RWPE2 (cell line): ENCODE measurements around the gene ASPHD1.
A peak's percentile ranks its signal among the peaks of the same experiment; 100 is the strongest.
"Not testable (repeated sequence)": the region's sequence is repeated elsewhere in the genome, so short reads cannot be mapped to it uniquely, and the experiment has no call there.

Experiments used
- ATAC-seq: fragments of 200-7000 bp; cut with Tn5 transposase; 3 replicates; pipeline ENCODE4 v1.9.1; 2021; ENCODE audit warnings: low read depth
- DNase-seq: peaks from one replicate; pipeline ENCODE4 v3.0.0-alpha.2; 2020; ENCODE audit warnings: low spot score
- H3K27ac ChIP-seq: fragments of 450-650 bp; 2 replicates; pipeline ENCODE4 v1.5.1; 2017; ENCODE audit warnings: mild to moderate bottlenecking; ENCODE audit not compliant: poor library complexity, severe bottlenecking
- H3K27me3 ChIP-seq: fragments of 250-450 bp; sonication (Bioruptor Pico); 2 replicates; pipeline ENCODE4 v1.5.1; 2021; ENCODE audit warnings: mild to moderate bottlenecking, moderate library complexity; ENCODE audit not compliant: insufficient read depth, poor library complexity, severe bottlenecking
- H3K36me3 ChIP-seq: fragments of 250-450 bp; sonication (Bioruptor Pico); 2 replicates; pipeline ENCODE4 v1.5.1; 2020; ENCODE audit warnings: low read depth, mild to moderate bottlenecking, moderate library complexity
- H3K4me1 ChIP-seq: fragments of 250-450 bp; sonication (Bioruptor Pico); 2 replicates; pipeline ENCODE4 v1.5.1; 2021; ENCODE audit warnings: mild to moderate bottlenecking, moderate library complexity; ENCODE audit not compliant: insufficient read depth, poor library complexity, severe bottlenecking
- H3K4me3 ChIP-seq: fragments of 250-450 bp; sonication (Bioruptor Pico); 2 replicates; pipeline ENCODE4 v1.5.1; 2021; ENCODE audit warnings: mild to moderate bottlenecking, moderate library complexity; ENCODE audit not compliant: severe bottlenecking
- H3K9me3 ChIP-seq: fragments of 250-450 bp; sonication (Bioruptor Pico); 2 replicates; pipeline ENCODE4 v1.5.1; 2021; ENCODE audit warnings: mild to moderate bottlenecking, moderate library complexity; ENCODE audit not compliant: severe bottlenecking
- CTCF ChIP-seq: fragments of 450-650 bp; IDR thresholded peaks from one replicate; pipeline ENCODE4 v1.5.1; 2017; ENCODE audit warnings: mild to moderate bottlenecking, moderate library complexity; ENCODE audit not compliant: poor library complexity, severe bottlenecking

Gene ASPHD1

GRCh38 chr16:29905668-29906067, 5.4 kb downstream of the ASPHD1 start:
- ATAC-seq (no peak), DNase-seq (no peak)
- Histone ChIP-seq H3K27ac (no peak overlapping the region), H3K36me3 (no peaks in the 10 kb centered on the region), H3K27me3 (no peaks in the 10 kb centered on the region), H3K4me1 (no peaks in the 10 kb centered on the region), H3K9me3 (no peaks in the 10 kb centered on the region), H3K4me3 (no peak overlapping the region)
- TF ChIP-seq CTCF, result no peak

- no peaks in the 10 kb centered on the region for H3K36me3 ChIP-seq
- no peaks in the 10 kb centered on the region for H3K9me3 ChIP-seq
- H3K27ac ChIP-seq, result no peak overlapping the region
- ATAC-seq, result no peak
- H3K4me3 ChIP-seq, result no peak overlapping the region
- TF ChIP-seq CTCF, result no peak
- DNase-seq, result no peak
- H3K4me1 ChIP-seq, result no peaks in the 10 kb centered on the region
- H3K27me3 ChIP-seq, result no peaks in the 10 kb centered on the region
These were observed 6.4 kb downstream of the ASPHD1 start for GRCh38 chr16:29906520-29907244.

GRCh38 chr16:29907973-29908372, 7.7 kb downstream of the ASPHD1 start:
- H3K36me3 ChIP-seq, result no peaks in the 10 kb centered on the region
- H3K4me3 ChIP-seq, result no peak overlapping the region
- no peaks in the 10 kb centered on the region for H3K27me3 ChIP-seq
- no peak for ATAC-seq
- no peaks in the 10 kb centered on the region for H3K4me1 ChIP-seq
- DNase-seq, result no peak
- TF ChIP-seq CTCF, result no peak
- no peak overlapping the region for H3K27ac ChIP-seq
- H3K9me3 ChIP-seq, result no peaks in the 10 kb centered on the region

GRCh38 chr16:29908719-29909220, 8.5 kb downstream of the ASPHD1 start:
- DNase-seq, result no peak
- Histone ChIP-seq H3K36me3 (no peaks in the 10 kb centered on the region), H3K27me3 (no peaks in the 10 kb centered on the region), H3K4me1 (no peaks in the 10 kb centered on the region), H3K9me3 (no peaks in the 10 kb centered on the region), H3K4me3 (no peak overlapping the region), H3K27ac (no peak overlapping the region)
- no peak for ATAC-seq
- no peak for TF ChIP-seq CTCF

- no peaks in the 10 kb centered on the region for H3K36me3 ChIP-seq
- no peak for DNase-seq
- no peaks in the 10 kb centered on the region for H3K4me1 ChIP-seq
- H3K4me3 ChIP-seq, result no peak overlapping the region
- no peak overlapping the region for H3K27ac ChIP-seq
- no peaks in the 10 kb centered on the region for H3K9me3 ChIP-seq
- ATAC-seq, result 0 out of 3 replicates have a peak, but pooled peaks have one; percentile 13
- TF ChIP-seq CTCF, result no peak
- H3K27me3 ChIP-seq, result no peaks in the 10 kb centered on the region
These were observed 9.1 kb downstream of the ASPHD1 start for GRCh38 chr16:29909391-29909790.

- H3K27me3 ChIP-seq, DNase-seq, H3K36me3 ChIP-seq, H3K27ac ChIP-seq, H3K9me3 ChIP-seq, H3K4me1 ChIP-seq, ATAC-seq, H3K4me3 ChIP-seq: not testable (repeated sequence)
These were observed 9.6 kb downstream of the ASPHD1 start for GRCh38 chr16:29909851-29910250.
